ENCODE data around the gene MYCBP2.

DNA sequence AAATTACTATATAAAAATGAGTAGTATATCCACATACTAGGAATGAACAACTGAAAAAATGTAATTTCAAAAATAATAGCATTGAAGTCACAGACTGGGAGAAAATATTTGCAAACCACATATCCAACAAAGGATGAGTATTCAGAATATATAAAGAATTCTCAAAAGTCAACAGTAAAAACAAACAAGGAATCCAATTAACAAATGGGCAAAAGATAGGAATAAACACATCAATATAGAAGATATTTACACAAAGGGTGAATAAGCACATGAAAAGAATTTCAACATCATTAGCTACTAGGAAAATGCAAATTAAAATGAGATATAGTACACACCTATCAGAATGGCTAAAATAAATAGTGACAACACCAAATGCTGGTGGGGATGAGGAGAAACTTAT lies 37.0 kb downstream of the MYCBP2 start:
- TF ChIP-seq EZH2 (optimal IDR thresholded peaks at IDR 0.05; ENCODE audit: low read depth, low read length), result no peak
- no peak for TF ChIP-seq CTCF (IDR thresholded peaks at IDR 0.05; ENCODE audit: low read length)
- TF ChIP-seq EZH2phosphoT487 (IDR thresholded peaks at IDR 0.05; ENCODE audit: low read length), result no peak

Measured in MM.1S (cell line).